SK-N-SH (cell line): ENCODE data around the gene KCTD7.

Experiments
- GATA2 ChIP-seq: sonication (generic); formaldehyde crosslinking; IDR thresholded peaks from 2 replicates; pipeline ENCODE4 v1.5.0; 2020; ENCODE audit warnings: mild to moderate bottlenecking, missing genetic modification reagents
- MXI1 ChIP-seq: IDR thresholded peaks from 2 replicates; pipeline ENCODE4 v1.6.1; 2012; ENCODE audit warnings: mild to moderate bottlenecking, low read depth, low read length, improper control_type of control experiment
- POLR2AphosphoS5 ChIP-seq: IDR thresholded peaks from 2 replicates; pipeline ENCODE4 v1.6.1; 2012; ENCODE audit warnings: low read depth, low read length
- TCF12 ChIP-seq: IDR thresholded peaks from 2 replicates; pipeline ENCODE4 v1.4.0; 2012
- YY1 ChIP-seq: IDR thresholded peaks from 2 replicates; pipeline ENCODE4 v1.4.0; 2012; ENCODE audit warnings: low read depth, mild to moderate bottlenecking
- TF ChIP-seq, protein P1 (sequence below): fragments of 200-600 bp; sonication (generic); IDR thresholded peaks from 2 replicates; pipeline ENCODE4 v1.6.1; 2017; ENCODE audit warnings: antibody characterized with exemption, mild to moderate bottlenecking, moderate library complexity
- TF ChIP-seq, protein P2 (sequence below): IDR thresholded peaks from 2 replicates; pipeline ENCODE4 v1.4.0; 2012; ENCODE audit warnings: low read depth, borderline replicate concordance
- TF ChIP-seq, protein P3 (sequence below): IDR thresholded peaks from 2 replicates; pipeline ENCODE4 v1.6.1; 2012; ENCODE audit warnings: mild to moderate bottlenecking, low read depth, low read length, moderate library complexity

DNA sequence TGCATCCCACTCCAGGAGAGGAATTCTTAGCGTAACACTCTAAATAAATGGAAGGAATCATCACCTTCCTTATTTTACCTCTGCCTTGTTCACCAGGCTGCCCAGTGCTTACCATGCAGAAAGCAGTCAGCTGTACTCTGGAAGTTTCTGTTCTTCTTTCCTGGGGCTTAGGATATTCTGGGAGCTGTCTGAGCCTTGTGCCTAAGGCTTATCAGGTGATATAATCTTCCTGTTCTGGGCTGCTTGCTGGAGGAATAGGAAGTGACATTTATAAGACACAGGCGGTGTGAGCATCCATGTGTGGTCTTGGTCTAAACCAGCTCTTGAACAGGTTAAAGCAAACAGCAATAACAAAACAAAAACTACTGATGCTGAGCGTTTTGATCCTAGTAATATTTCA is 13.5 kb downstream of the KCTD7 start:
- TF ChIP-seq GATA2, result peak; percentile 57; the same call in 1 of the 2 replicates
- TF ChIP-seq, protein P1, sequence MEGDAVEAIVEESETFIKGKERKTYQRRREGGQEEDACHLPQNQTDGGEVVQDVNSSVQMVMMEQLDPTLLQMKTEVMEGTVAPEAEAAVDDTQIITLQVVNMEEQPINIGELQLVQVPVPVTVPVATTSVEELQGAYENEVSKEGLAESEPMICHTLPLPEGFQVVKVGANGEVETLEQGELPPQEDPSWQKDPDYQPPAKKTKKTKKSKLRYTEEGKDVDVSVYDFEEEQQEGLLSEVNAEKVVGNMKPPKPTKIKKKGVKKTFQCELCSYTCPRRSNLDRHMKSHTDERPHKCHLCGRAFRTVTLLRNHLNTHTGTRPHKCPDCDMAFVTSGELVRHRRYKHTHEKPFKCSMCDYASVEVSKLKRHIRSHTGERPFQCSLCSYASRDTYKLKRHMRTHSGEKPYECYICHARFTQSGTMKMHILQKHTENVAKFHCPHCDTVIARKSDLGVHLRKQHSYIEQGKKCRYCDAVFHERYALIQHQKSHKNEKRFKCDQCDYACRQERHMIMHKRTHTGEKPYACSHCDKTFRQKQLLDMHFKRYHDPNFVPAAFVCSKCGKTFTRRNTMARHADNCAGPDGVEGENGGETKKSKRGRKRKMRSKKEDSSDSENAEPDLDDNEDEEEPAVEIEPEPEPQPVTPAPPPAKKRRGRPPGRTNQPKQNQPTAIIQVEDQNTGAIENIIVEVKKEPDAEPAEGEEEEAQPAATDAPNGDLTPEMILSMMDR, result no peak
- no peak for TF ChIP-seq MXI1
- TF ChIP-seq, protein P2, sequence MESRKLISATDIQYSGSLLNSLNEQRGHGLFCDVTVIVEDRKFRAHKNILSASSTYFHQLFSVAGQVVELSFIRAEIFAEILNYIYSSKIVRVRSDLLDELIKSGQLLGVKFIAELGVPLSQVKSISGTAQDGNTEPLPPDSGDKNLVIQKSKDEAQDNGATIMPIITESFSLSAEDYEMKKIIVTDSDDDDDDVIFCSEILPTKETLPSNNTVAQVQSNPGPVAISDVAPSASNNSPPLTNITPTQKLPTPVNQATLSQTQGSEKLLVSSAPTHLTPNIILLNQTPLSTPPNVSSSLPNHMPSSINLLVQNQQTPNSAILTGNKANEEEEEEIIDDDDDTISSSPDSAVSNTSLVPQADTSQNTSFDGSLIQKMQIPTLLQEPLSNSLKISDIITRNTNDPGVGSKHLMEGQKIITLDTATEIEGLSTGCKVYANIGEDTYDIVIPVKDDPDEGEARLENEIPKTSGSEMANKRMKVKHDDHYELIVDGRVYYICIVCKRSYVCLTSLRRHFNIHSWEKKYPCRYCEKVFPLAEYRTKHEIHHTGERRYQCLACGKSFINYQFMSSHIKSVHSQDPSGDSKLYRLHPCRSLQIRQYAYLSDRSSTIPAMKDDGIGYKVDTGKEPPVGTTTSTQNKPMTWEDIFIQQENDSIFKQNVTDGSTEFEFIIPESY, result no peak
- no peak for TF ChIP-seq TCF12
- TF ChIP-seq, protein P3, sequence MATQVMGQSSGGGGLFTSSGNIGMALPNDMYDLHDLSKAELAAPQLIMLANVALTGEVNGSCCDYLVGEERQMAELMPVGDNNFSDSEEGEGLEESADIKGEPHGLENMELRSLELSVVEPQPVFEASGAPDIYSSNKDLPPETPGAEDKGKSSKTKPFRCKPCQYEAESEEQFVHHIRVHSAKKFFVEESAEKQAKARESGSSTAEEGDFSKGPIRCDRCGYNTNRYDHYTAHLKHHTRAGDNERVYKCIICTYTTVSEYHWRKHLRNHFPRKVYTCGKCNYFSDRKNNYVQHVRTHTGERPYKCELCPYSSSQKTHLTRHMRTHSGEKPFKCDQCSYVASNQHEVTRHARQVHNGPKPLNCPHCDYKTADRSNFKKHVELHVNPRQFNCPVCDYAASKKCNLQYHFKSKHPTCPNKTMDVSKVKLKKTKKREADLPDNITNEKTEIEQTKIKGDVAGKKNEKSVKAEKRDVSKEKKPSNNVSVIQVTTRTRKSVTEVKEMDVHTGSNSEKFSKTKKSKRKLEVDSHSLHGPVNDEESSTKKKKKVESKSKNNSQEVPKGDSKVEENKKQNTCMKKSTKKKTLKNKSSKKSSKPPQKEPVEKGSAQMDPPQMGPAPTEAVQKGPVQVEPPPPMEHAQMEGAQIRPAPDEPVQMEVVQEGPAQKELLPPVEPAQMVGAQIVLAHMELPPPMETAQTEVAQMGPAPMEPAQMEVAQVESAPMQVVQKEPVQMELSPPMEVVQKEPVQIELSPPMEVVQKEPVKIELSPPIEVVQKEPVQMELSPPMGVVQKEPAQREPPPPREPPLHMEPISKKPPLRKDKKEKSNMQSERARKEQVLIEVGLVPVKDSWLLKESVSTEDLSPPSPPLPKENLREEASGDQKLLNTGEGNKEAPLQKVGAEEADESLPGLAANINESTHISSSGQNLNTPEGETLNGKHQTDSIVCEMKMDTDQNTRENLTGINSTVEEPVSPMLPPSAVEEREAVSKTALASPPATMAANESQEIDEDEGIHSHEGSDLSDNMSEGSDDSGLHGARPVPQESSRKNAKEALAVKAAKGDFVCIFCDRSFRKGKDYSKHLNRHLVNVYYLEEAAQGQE, result no peak
- TF ChIP-seq POLR2AphosphoS5, result no peak
- TF ChIP-seq YY1, result no peak
